HG02870 (cell line): ENCODE measurements around the gene DUSP21.
"Not testable (repeated sequence)": the region's sequence is repeated elsewhere in the genome, so short reads cannot be mapped to it uniquely, and the experiment has no call there.

Source experiments
- ATAC-seq: cut with Tn5 transposase; IDR thresholded peaks from one replicate; pipeline ENCODE4 v1.9.1; 2021; ENCODE audit warnings: mild to moderate bottlenecking, moderate library complexity; ENCODE audit not compliant: unreplicated experiment

DUSP21 gene

GRCh38 chrX:44843753-44844152 is at the start of gene DUSP21:
TSS of gene DUSP21 (plus strand) at chrX:44844021. CDS start at chrX:44844133, 112 bp downstream.
- ATAC-seq: no peak

- no peak for ATAC-seq
Measured at GRCh38 chrX:44795945-44796450, 47.8 kb upstream of the DUSP21 start.

DNA sequence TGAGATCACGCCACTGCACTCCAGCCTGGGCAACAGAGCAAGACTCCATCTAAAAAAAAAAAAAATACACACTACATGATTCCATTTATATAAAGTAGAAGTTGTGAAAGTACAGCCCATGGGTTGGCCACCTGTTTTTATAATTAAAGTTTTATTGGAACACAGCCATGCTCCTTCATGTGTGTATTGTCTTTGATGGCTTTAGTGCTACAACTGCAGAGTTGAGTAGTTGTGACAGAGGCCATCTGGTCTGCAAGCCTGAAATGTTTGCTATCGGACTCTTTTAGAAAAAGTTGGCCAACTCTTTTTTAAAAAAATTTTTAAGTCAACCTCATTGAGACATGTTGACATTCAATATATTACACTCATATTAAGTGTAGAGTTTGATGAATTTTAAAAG is 41.2 kb upstream of the DUSP21 start:
- ATAC-seq: no peak

GRCh38 chrX:44815681-44816080 is 28.1 kb upstream of the DUSP21 start:
- ATAC-seq: no peak

DNA sequence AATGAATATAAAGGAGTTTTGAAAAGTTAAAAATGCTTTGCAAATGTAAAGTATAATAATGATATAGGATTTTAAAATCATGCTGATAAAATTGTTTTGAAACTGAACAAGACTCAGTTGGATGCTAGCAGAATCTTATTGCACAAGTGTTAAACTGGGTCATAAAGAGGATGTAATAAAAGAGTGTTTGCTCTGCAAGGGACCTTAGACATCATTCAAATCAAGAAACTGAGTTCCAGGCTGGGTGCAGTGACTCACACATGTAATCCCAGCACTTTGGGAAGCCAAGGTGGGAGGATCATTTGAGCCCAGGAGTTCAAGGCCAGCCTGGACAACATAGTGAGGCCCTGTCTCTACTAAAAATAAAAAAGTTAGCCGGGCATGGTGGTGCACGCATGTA is 27.5 kb upstream of the DUSP21 start:
- ATAC-seq: no peak

DNA sequence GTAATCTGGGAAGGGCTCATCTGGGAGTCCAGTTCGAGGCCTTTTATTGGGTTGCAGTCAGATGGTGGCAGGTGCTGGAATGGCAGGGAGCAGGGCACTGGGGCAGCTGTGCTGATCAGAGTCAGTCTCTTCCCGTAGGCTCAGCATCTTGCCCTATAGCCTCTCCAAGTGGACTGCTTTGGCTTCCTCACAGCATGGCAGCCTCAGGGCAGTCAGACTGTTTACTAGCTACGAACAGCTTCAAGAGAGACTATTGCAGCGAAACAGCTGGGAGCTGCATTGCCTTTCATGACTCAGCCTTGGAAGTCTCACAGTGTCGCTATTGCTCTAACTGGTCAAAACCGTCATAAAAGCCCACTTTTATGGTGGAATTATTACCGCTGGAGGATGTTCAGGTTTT is 26.8 kb upstream of the DUSP21 start:
- no peak for ATAC-seq

DNA sequence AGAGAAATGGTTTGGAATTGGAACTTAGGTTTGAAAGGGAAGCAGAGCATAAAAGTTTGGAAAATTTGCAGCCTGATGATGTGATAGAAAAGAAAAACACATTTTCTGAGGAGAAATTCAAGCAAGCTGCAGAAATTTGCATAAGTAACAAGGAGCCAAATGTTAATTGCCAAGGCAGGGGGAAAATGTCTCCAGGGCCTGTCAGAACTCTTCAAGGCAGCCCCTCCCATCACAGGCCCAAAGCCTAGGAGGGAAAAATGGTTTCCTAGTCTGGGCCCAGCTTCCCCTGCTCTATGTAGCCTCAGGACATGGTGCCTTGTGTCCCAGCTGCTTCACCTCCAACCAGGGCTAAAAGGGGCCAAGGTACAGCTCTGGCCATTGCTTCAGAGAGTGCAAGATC is 21.2 kb upstream of the DUSP21 start:
- no peak for ATAC-seq

DNA sequence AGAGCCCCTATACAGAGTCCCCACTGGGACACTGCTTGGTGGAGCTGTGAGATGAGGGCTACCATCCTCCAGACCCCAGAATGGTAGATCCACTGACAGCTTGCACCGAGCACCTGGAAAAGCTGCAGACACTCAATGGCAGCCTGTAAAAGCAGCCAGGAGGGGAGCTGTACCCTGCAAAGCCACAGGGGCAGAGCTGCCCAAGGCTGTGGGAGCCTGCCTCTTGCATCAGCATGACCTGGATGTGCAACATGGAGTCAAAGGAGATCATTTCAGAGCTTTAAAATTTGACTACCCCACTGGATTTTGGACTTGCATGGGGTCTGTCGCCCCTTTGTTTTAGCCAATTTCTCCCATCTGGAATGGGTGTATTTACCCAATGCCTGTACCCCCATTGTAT is 20.6 kb upstream of the DUSP21 start:
- ATAC-seq: not testable (repeated sequence)

DNA sequence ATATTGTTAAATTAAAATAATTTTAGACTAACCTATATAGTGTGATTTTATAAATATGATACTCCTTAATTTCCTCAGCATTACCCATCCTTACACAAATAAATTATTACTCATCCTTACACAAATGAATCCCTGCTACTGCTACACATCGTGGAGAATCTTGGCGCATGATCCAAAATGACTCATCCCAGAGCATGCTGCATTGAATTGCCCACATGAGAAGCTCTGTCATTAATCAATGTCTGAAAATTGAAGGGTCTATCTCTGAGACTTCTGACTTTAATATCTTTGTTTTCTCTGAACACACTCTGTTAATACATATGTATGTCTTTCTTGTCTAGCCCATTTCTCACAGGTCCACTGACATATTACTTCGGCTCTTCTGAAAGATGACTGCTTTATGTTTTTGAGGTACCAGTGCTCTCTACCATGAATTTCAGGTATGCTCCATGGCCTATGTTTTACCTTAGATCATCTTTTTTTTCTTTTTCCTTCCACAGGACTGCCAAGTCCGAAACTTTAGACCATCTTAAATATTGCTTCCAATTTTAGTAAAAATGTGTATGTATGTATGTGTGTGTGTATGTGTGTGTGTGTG is 15.7 kb upstream of the DUSP21 start:
- ATAC-seq: no peak

DNA sequence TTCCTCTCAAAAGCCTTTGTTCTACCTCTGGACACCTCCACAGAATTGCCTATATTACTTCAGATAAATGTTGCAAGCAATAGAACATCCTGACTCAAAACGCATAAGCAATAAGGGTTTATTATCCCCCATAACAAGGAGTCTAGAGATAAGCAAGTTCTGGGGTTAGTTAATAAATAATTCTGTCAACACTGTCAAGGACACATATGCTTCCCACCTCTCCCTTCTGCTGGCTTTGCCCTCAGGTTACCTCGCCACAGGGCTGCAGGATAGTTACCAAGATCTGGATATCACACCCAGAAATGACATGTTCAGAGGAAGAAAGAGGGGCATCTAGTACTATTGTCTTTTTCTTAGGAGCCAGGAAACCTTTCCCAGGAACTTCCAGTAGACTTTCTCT is 14.0 kb upstream of the DUSP21 start:
- no peak for ATAC-seq

DNA sequence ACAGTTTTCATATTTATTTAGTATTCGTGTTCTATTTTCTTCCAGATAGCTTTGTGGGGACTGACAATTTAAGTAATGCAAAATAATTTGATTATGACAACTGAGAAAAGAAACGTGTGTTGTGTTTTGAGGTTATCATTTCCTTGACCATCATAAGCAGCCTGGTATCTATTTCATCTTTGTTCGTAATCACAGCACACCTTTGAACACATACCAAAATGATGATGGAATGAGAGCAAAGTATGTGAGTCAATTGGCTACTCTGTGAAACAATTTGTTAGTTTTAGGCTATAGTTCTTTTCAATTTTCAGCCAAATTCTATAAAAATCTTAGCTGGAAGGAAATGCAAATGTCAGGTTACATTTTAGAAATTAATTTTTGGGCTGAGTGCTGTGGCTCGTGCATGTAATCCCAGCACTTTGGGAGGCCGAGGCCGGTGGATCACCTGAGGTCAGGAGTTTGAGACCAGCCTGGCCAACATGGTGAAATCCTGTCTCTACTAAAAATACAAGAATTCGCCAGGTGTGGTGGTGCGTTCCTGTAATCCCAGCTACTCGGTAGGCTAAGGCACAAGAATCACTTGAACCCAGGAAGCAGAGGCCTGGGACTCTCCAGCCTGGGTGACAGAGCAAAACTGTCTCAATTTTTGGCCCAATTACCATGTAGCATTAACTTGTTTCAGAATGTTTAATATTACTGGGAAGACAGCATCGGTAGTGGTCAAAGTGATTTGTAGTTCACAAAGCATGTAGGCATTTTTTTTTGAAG is 1.1 kb upstream of the DUSP21 start:
- ATAC-seq: no peak

- no peak for ATAC-seq
Measured at GRCh38 chrX:44843318-44843702, 511 bp upstream of the DUSP21 start.

DNA sequence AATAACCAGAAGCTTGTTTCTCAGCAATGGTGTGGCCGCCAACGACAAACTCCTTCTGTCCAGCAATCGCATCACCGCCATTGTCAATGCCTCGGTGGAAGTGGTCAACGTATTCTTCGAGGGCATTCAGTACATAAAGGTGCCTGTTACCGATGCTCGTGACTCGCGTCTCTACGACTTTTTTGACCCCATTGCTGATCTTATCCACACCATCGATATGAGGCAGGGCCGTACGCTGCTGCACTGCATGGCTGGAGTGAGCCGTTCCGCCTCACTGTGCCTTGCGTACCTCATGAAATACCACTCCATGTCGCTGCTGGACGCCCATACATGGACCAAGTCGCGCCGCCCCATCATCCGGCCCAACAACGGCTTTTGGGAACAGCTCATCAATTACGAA is 383 bp downstream of the DUSP21 start:
- ATAC-seq: no peak

DNA sequence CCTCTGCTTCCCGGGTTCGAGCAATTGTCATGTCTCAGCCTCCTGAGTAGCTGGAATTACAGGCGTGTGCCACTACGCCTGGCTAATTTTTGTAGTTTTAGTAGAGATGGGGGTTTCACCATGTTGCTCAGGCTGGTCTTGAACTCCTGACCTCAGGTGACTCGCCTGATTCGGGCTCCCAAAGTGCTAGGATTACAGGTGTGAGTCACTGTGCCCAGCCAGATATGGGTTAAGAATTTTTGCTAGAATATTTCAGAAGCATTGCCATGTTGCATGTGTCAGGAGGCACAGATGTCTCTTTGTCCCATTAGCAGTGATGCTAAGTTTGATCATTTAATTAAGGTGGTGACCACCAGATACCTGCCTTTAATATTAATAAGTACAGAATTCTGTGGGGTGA is 7.1 kb downstream of the DUSP21 start:
- ATAC-seq: not testable (repeated sequence)

GRCh38 chrX:44871114-44871645 is 27.4 kb downstream of the DUSP21 start:
- no peak for ATAC-seq

GRCh38 chrX:44871931-44872820 is 28.4 kb downstream of the DUSP21 start:
- peak; percentile 29 for ATAC-seq

- ATAC-seq: peak; percentile 88
Measured at GRCh38 chrX:44872821-44873414, 29.1 kb downstream of the DUSP21 start, which contains the start of gene KDM6A. TSS of gene KDM6A (plus strand) at chrX:44873188. CDS start at chrX:44873552, 364 bp downstream.

DNA sequence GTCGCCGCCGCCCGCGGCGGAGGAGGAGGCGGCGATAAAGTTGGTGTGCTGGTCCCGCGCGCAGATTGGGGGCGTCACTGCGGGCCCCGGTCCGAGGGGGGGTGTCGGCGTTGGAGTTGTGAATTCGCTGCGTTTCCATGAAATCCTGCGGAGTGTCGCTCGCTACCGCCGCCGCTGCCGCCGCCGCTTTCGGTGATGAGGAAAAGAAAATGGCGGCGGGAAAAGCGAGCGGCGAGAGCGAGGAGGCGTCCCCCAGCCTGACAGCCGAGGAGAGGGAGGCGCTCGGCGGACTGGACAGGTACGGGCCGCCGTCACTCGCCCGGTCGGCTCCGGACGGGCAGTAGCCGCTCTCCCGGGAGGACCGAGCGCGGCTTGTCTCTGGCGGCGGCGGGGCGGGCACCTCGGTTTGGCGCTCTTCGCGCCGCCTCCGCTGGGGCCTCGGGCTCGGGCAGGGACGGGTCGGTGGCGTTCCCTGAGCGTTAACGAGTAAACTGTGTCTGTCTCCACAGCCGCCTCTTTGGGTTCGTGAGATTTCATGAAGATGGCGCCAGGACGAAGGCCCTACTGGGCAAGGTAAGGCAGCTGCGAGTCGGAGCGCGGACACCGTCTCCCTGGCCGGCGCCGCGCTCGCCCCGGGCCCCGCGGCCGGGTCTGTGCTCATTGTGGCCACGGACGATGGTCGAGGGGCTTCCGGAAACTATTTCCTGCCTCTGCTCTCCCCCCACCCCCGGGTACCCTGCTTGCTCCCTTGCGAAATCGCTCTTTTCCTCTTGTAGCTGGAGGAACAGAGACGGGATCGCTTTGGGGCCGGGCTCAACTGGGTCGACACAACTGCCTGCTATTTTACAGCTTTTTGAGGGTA is 29.8 kb downstream of the DUSP21 start:
- no peak for ATAC-seq

DNA sequence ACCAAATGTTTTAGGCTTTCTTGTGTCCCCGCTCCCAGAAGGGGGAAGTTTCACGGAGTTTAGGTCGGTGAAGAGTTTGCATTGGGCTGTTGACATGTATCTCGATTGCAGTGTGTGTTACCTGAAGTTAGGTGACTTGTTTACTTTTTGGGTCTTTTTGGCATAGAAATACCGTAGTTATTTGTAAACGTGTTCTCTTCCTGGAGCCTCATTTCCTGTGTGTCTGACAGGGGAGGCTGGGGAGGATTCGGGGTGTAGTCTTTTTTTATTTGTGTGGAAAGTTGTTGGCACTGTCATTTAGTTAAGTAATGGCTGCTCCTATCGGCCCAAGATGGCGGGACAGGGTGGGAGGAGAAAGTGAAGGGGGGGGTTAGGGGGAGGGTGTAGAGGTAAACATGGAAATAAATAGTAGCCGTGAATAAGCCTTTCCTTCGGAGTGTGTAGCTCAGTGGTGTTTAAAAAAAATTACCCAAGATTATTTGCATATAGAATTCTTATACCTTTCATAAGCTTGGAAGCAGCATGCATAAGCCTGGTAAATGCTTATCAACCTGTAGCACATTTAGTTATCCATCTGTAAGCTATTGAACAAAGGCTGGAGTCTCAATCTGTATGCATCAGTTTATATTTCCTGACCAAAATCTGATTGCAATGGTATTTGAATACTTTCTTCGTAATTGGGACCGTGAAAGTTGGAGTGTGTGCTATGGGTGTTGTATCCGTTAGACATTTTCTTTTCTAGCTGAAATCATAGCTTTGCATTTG is 30.8 kb downstream of the DUSP21 start:
- ATAC-seq: no peak
